PFSK-1 (cell line): ENCODE data around the gene ACTN1.

Experiments used
- FOXP2 ChIP-seq: optimal IDR thresholded peaks from 2 replicates; pipeline ENCODE3; 2011; ENCODE audit warnings: borderline replicate concordance, control low read depth, inconsistent platforms; ENCODE audit not compliant: insufficient read depth; ENCODE audit errors: extremely low read length, extremely low read depth
- POLR2AphosphoS5 ChIP-seq: IDR thresholded peaks from 2 replicates; pipeline ENCODE4 v1.6.1; 2012; ENCODE audit warnings: low read depth, mild to moderate bottlenecking, control low read depth, low read length, moderate library complexity
- REST ChIP-seq, 2 experiments: IDR thresholded peaks; 2 replicates each; pipeline versions ENCODE4 v1.6.1 to v1.8.0; 2011 to 2012; ENCODE audit warnings: low read depth in 2 of 2, low read length in 2 of 2, control low read depth in 1 of 2, inconsistent platforms in 1 of 2, mild to moderate bottlenecking in 1 of 2, moderate library complexity in 1 of 2; ENCODE audit not compliant: insufficient read depth in 1 of 2
- SIN3A ChIP-seq: IDR thresholded peaks from 2 replicates; pipeline ENCODE4 v1.6.1; 2012; ENCODE audit warnings: mild to moderate bottlenecking, low read length, moderate library complexity, borderline replicate concordance; ENCODE audit not compliant: insufficient read depth
- TAF1 ChIP-seq: IDR thresholded peaks from 2 replicates; pipeline ENCODE4 v1.6.1; 2012; ENCODE audit warnings: low read length, control low read depth, borderline replicate concordance; ENCODE audit not compliant: insufficient read depth

The ACTN1 gene

DNA sequence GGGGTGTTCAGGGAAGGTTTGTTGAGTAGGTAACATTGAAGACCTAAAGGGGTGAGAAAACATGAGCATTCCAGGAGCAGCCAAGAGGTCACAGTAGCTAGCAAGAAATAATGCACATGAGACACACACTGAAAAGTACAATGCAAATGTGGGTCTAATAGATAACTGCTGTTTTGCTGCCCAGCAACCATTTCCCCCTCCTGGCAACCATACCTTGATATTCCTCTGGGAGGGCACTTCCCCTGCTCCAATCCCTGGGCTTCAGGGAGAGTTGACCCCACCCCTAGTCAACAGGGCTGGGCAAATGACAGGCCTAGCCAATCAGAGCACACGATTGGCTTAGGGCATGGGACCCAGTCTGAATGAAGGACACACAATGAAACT is 8.5 kb upstream of the ACTN1 start:
- TF ChIP-seq POLR2AphosphoS5 (no peak), TAF1 (no peak), SIN3A (no peak)

- TF ChIP-seq SIN3A, result no peak
- TF ChIP-seq FOXP2, result no peak
- no peak for TF ChIP-seq REST (IDR thresholded peaks at IDR 0.05; ENCODE audit: insufficient read depth in 1 of 2, low read depth in 2 of 2, low read length in 2 of 2)
- TF ChIP-seq TAF1, result no peak
- no peak for TF ChIP-seq POLR2AphosphoS5
Observed at GRCh38 chr14:68986926-68987652, 8.0 kb upstream of the ACTN1 start.

GRCh38 chr14:68986225-68986624 is 7.1 kb upstream of the ACTN1 start:
- no peak for TF ChIP-seq POLR2AphosphoS5
- TF ChIP-seq REST (IDR thresholded peaks at IDR 0.05; ENCODE audit: insufficient read depth in 1 of 2, low read depth in 2 of 2, low read length in 2 of 2), result no peak
- no peak for TF ChIP-seq FOXP2
- TF ChIP-seq SIN3A, result no peak
- TF ChIP-seq TAF1, result no peak

DNA sequence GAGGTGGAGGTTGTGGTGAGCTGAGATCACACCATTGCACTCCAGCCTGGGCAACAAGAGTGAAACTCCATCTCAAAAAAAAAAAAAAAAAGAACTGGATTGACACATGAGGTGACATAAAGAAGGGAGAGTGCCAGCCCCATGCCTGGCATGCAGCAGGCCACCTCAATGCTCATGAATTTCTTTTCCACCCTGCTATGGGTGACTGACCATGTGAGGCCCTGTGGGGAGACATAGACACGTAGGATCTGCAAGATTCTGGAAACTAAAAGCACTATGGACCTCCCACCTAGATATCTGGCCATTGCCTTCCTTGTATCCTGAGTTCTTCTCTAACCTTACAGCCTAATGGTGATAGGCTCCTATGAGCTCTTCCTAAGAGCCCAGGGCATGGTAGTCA is 5.6 kb upstream of the ACTN1 start:
- TF ChIP-seq TAF1 (no peak), POLR2AphosphoS5 (no peak), REST (IDR thresholded peaks at IDR 0.05; ENCODE audit: insufficient read depth in 1 of 2, low read depth in 2 of 2, low read length in 2 of 2) (no peak), FOXP2 (no peak), SIN3A (no peak)

DNA sequence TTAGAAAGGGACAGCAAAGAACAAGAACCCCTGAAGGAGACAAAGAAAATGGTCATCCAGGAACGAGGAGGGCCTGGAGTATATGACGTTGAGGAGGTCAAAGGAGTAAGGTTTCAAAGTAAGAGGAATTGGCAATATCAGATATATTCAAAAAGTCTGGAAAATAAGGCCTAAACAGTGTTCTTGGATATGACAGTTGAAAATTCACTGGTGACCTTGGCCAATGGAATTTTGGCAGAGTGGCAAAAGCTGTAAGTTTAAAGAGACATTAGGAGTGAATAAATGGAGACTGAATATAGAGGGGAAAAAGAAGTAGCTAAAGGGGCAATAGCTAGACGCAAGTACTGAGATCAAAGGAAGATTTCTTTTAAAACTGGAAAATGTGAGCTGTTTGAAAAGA is 4.1 kb upstream of the ACTN1 start:
- TF ChIP-seq POLR2AphosphoS5 (no peak), REST (IDR thresholded peaks at IDR 0.05; ENCODE audit: insufficient read depth in 1 of 2, low read depth in 2 of 2, low read length in 2 of 2) (no peak), TAF1 (no peak), SIN3A (no peak), FOXP2 (no peak)
